ENCODE data around the gene GRIK4. TPM values are rescaled to one million over a fixed set of nuclear protein-coding genes. Genes with fewer than 3 reads are reported as not detected.

GRIK4 gene
- total RNA-seq, 1 donor from 2014 or later: 0.39 TPM

DNA sequence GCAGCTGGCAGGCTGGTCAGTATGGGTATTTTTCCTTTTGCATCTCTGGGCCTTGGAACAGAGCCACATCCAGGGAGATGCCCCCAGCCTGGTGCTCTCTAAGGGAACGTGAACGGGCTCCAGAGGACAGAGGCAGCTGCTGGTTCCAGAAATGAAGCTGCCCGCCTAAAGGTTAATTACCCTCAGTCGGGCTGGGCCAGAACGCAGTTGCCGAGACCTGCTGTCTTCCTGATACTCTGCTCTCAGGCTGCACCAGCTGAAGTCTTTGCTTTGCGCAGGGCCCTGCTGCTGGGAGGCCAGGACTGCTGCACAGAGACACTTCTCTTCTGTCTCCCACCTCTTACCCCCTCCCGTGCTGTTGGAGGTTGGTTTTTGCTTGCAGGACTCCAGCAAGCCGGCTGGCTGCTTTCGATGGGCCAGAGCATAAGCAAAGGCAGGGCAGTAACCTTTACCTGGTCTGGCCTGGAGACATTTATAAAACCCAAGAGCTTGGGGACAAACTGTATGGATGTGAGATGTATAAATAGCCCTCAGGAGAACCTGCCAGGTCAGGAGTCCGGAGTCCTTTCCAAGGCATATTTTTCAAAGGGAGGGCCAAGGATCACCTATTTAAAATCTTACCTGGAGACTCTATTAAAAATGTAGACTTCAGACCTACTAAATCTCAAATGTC, 197.1 kb downstream of the GRIK4 start:
- no peak for DNase-seq

GRCh38 chr11:120709808-120710207, 198.3 kb downstream of the GRIK4 start:
- no peak for DNase-seq

DNA sequence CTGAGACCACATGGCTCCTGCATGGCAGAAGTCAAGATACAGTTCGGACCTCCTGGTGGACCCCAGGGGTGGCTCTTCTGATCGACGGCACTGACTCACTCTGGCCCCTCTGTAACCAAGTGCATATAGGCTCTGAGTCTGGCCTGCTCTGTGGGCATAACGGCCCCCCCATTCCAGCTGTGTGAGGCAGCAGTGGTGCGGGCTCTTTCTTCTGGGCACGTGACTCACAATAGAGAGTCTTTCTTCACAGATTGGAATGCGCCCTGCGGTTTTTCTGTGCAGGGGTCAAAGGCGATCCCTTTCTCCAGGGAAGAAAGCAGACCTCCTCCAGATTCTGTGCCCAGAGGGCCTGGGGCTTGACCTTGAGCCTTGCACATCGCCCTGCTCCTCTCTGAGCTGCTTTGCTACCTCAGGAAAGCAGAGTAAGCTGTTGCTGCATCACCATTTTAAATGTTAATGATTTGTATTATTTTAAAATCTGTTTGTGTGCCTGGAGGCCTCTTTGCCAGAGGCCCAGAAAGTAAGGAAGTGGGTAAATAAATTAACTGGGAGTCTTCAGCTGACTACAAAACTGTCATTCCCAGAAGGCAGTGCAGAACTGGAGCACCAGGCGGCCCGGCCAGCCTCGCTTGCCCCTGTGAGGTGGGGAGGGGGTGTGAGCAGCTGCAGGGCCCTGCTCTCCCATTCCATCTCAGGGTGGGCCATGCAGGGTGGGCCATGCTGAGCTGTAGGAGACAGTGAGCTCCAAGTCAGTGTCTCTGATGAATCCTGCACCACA, 199.0 kb downstream of the GRIK4 start:
- no peak for DNase-seq

DNA sequence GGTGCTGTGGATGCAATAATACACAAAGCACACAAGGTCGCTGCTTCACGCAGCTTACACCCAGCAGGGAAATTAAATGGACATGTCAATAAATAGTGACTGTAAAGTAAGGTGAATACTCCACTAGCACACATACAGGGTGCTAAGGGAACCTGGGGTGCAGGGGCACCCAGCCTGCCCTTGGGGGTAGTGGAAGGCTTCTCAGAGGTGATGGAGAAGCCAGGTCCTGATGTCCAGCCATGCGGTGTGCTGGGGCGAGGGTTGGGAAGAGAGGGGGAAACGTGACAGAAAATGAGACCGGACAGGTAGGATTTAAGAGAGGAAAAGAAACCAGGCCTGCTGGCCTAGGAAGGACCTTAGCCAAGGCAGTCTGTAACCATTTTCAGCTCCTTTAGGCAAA, 200.5 kb downstream of the GRIK4 start:
- no peak for DNase-seq

DNA sequence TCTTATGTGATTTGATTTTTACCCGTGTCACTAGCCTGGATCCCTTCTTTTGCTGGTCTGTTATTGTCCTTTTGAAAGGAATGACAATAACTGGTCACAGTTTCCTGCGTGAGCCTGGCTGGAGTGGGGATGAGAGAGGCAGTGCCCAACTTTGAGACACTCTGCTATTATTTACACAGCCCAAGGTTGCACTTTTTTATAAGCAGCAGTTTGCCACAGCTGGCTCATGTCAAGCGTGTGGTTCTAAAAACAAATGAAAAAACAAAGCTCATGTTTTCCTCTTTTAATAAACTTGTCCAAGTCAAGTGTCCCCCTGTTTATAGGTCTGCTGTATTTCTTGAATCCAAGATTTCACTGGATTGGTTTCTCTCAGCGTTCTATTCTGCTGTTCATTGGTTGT, 201.3 kb downstream of the GRIK4 start:
- no peak for DNase-seq

- DNase-seq: no peak
These were observed 201.7 kb downstream of the GRIK4 start for GRCh38 chr11:120713296-120713695.

DNA sequence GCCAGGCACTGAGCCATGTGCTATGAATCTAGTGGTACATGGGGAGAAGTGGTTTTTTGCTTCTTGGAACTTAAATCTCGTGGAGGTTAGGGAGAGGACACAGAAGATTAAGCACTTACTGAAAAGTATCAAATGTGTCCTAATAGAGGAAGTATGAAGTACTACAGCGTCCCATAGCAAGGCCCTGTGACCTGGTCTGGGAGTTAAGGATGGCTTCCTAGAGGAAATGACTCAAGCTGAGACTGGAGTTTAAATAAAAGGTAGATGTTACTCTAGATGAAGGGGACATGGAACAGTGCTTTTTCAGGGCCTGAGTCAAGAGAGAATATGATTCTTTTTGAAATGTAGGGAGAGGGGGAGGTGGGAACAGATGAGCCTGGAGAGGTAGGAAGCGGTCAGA, 202.9 kb downstream of the GRIK4 start:
- no peak for DNase-seq

DNA sequence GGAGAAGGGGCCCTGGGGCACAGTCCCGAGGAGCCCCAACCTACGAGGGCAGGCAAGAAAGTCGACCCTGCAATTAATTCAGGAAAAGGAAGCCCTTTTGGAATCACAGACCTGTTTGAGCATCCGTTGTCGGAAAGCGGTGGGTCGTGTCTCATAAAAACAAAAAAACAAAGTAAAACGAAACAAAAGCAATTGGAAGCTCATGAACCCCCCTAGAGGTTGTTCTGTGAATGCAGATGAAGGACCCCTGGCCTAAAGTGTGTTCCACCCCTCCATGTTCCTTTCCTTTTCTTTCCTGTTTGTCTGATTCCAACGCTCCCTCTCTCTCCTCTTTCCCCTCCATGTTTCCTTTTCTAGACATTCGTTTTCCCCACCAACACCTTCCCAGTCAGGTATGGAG, 203.7 kb downstream of the GRIK4 start:
- no peak for DNase-seq

- no peak for DNase-seq
These were observed 205.5 kb downstream of the GRIK4 start for GRCh38 chr11:120717042-120717441.

- no peak for DNase-seq
These were observed 206.1 kb downstream of the GRIK4 start for GRCh38 chr11:120717623-120718022.

DNA sequence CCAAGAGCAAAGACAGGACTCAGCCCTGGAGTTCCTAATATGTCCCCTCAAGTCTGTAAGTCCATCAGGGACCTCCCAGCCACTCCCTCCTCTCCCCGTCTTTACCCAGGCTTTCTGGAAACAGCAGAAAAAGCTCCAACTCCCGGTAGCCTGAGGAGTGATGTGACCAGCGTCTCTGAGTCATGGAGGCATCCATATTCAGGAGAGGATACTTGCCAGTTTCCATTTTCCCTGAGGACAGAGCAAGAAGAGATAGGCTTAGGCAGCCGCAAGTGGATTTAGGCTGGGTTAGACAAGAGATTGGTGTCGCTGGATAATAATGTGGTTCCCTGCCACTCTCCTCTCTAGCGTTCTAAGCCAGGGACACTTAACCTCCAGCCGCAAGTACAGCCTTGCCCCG, 206.6 kb downstream of the GRIK4 start:
- DNase-seq: no peak

DNA sequence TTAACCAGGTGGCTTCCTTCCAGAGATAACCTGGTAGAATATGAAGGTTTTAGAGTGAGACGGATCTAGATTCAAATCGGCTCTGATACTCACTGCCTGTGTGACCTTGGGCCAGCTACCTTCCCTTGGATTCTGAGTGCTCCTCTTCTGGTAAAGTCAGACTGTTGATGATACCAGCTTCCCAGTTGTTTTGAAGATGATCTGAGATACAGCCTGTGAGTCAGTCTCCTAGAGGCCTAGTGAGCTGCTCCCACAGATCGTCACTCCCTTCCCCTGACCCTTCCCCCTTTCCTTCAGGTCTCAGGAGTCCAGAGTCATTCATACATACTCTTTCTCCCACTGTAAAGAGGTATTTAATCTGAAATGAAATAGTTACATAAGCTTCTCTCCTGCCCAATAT, 207.8 kb downstream of the GRIK4 start:
- no peak for DNase-seq

DNA sequence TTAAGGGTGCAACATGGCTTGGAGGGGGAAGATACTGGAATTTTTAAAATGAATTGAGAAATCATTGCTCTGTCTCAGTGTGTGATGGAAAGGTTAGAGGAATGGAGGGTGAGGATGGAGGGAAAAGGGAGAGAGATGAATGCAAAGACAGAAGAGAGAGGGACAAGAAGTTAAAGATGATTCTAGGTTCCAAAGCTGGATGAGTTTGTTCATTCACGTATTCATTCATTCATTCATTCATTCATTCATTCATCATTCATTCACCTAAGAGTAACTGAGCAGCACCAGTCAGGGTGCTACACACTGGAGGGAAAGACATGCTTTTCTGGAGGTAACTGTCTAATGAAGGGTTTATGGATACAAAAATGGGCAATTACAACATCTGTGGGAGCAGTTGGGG, 209.2 kb downstream of the GRIK4 start:
- no peak for DNase-seq

- DNase-seq: no peak
These were observed 211.0 kb downstream of the GRIK4 start for GRCh38 chr11:120722524-120722923.

- no peak for DNase-seq
These were observed 212.2 kb downstream of the GRIK4 start for GRCh38 chr11:120723751-120724150.

- DNase-seq: no peak
These were observed 216.2 kb downstream of the GRIK4 start for GRCh38 chr11:120727752-120728151.

DNA sequence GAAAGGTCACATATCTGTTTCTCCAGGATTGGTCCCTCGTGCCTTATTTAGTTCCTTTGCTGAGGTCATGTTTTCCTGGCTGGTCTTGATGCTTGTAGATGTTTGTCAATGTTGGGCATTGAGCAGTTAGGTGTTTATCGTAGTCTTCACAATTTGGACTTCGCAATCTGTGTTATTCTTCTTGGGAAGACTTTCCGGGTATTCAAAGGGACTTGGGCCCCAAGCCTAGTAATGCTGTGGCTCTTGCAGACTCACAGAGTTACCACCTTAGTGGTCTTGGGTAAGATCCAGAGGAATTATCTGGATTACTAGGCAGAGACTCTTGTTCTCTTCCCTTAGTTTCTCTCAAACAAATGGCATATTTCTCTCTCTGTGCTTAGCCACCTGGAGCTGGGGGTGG, 223.5 kb downstream of the GRIK4 start:
- DNase-seq: no peak

DNA sequence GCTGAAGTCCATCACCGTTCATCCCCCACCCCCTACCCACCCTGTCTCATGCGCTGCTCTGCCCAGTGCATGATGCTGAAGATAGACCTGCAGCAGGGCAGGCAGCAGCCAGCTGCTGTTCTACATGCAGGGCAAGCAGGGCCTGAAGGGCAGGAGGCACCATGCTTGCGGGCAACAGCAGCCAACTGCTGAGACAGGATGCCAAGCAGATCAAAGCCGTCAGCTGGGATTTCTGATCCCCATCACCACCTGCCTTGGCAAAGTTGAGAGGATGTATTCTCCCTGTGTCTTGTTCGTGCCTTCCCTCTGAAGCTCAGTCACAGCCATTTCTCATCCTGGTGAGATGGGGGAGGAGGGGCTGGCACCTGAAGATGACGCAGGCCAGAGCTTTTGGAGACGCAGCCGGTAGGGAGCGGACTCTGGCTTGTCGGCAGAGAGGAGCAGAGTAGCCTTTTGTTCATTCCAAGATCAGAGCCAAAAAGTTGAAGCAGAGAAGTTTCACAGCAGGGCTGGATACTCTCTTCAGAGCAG, 227.0 kb downstream of the GRIK4 start:
- no peak for DNase-seq

- DNase-seq: no peak
These were observed 228.2 kb downstream of the GRIK4 start for GRCh38 chr11:120739780-120740179.

- DNase-seq: no peak
These were observed 228.8 kb downstream of the GRIK4 start for GRCh38 chr11:120740380-120740779.

DNA sequence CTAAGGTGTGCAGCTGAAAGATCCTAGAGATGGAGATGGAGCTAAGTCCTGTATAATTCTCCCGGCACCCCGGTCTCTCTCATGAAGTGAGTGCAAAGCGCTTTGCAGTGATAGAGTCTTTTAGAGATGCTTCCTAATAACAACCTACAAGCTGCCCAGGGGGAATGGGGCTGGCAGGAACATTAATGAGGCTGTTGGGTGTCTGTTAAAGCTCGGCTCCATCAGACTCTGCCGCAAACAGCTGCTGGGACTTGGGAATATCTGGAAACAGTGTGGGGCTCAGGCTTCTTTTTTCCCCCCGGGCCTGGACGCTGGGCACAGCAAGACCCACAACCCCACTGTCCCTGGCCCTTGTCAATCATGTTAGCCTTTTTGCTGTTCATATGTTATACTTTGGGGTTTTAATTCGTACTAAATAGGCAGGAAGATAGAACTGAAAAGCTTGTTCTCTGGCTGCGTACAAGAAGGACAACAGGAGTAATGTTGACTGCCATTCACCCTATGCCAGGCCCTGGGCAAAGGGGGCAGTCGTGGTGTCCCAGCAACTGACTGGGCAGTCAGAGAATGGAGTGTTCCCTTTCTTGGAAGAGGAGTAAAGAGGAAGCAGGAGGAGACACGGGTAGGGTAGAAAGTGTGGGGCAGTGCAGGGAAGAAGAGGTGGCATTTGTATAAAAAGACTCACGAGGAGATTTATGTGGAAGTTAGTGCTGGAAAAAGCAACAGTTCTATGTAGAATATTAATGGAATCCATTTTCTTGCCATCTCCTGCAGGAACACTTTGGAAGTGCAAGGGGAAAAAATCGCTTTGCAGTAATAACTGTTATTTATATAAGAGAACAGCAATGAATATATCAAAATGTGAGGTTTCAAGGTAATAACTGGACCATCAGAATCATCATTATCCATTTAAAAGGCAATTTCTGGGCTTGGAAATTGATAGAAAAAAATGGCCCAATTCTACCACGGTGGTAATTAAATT, 232.8 kb downstream of the GRIK4 start:
- DNase-seq: no peak

- DNase-seq: no peak
These were observed 234.8 kb downstream of the GRIK4 start for GRCh38 chr11:120746376-120746775.
